Measurements from ENCODE around the gene C1orf122. TPM values are rescaled to one million over a fixed set of nuclear protein-coding genes. Genes with fewer than 3 reads are reported as not detected.
"Not testable (repeated sequence)": the region's sequence is repeated elsewhere in the genome, so short reads cannot be mapped to it uniquely, and the experiment has no call there.

The C1orf122 gene
- total RNA-seq, 2 donors from 2014 or later, result 28.3 to 51.4 TPM

DNA sequence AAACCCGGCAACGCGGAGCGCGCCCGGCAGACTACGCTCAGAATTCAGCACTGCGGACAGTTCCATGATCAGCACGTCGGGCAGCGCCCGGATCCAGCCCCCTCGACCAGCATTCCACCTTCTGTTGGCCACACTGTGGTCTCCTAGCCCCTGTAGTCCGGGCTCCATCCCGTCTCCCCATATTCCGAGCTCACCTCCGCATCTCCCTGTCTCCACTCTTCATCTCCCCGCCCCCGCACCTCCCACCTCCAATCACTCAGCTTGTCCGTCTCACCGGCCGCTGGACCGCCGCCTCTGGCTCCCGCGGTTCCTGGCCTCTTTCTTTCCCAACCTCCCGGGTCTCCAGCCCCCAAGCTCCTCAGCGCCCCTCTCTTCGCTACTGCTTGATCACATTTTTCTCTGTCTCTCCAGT is 43.2 kb upstream of the C1orf122 start:
- Histone ChIP-seq H3K9ac (ENCODE audit: low read depth in 2 of 2, low read length in 2 of 2) (no peak overlapping the region), H3K27me3 (peaks cover 37% of the 10 kb centered on the region), H3K27ac (no peak overlapping the region), H3K9me3 (no peaks in the 10 kb centered on the region), H3K4me3 (no peak overlapping the region), H3K36me3 (no peaks in the 10 kb centered on the region), H3K4me1 (peaks cover 4% of the 10 kb centered on the region)
- DNase-seq, result peak; percentile 55
- intact Hi-C loops (cut with DNase I), result no loop called here
- TF ChIP-seq, protein P1, sequence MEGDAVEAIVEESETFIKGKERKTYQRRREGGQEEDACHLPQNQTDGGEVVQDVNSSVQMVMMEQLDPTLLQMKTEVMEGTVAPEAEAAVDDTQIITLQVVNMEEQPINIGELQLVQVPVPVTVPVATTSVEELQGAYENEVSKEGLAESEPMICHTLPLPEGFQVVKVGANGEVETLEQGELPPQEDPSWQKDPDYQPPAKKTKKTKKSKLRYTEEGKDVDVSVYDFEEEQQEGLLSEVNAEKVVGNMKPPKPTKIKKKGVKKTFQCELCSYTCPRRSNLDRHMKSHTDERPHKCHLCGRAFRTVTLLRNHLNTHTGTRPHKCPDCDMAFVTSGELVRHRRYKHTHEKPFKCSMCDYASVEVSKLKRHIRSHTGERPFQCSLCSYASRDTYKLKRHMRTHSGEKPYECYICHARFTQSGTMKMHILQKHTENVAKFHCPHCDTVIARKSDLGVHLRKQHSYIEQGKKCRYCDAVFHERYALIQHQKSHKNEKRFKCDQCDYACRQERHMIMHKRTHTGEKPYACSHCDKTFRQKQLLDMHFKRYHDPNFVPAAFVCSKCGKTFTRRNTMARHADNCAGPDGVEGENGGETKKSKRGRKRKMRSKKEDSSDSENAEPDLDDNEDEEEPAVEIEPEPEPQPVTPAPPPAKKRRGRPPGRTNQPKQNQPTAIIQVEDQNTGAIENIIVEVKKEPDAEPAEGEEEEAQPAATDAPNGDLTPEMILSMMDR (IDR thresholded peaks at IDR 0.05), result no peak

DNA sequence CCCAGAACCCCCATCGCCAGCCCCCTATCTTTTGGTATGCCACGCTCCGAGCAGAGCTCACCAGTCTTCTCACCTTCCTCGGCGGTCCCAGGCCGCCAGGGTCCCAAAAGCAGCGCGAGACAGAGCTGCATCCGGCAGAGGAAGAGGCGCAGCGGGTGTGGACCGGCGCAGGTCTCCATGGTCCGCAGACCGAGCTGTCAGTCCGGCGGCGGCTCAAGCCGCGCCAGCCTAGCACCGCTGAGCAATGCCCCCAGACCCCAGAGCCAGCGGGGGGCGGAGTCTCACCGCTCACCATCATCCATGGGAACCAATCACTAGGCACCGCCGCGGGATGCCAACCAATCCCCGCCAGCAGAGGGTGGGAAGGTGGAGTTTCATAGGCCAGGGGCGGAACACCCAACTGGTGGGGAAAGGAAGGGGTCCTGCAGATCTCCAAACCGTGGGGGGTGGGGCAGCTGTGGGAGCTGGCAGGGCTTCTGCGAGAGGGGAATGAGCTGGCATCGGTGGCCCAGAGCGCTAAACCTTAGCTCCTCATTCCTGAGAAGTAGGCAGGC is 42.6 kb upstream of the C1orf122 start, which contains the start of gene EPHA10:
Gene EPHA10 (minus strand): TSS at position 233 of the 554 bp plus-strand sequence. CDS start 54 bp downstream, at position 179.
- H3K9ac ChIP-seq (ENCODE audit: low read depth in 2 of 2, low read length in 2 of 2), result no peak within 1 kb of the TSS
- TF ChIP-seq, protein P1 (IDR thresholded peaks at IDR 0.05), result no peak
- intact Hi-C loops (cut with DNase I), result no loop called here
- H3K27me3 ChIP-seq, result peaks cover 37% of the 10 kb centered on the region
- DNase-seq, result peak; percentile 17
- peaks cover 4% of the 10 kb centered on the region for H3K4me1 ChIP-seq
- no peaks in the 10 kb centered on the region for H3K9me3 ChIP-seq
- no peaks in the 10 kb centered on the region for H3K36me3 ChIP-seq
- no peak within 1 kb of the TSS for H3K4me3 ChIP-seq
- H3K27ac ChIP-seq, result no peak within 1 kb of the TSS

DNA sequence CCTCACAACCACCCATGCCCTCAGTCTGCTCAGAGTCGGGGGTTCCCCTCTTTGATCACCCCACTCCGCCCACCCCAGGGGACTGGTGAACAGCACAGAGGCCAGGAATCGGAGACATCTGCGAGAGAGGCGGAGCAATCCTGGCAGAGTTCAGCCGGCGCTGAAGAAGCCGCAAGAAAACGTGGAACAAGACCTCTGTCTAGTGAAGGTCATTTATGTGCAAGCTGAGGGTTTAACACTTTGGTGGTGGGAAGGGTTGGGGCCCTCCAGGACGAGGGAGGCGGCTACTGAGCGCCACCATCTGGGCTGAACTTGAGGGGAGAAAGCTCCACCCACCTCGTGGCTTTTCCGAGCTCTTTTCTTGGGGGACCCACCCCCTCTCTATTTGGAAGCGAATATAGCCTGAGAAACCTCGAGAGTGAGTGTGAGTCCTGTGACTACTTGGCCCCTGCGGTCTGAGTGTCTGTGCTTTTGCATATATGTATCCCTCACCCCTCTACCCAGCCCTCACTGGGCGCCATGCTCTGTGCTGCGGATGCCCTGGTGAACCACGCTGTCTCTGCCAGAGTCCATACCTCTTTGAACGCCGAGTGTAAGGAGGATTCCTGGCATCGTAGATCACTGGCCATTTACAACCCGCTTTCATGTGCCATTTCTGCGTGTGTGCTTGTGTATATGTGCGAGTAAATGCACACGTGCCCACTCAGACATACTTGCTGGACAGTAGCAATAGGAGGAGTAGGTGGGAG is 41.5 kb upstream of the C1orf122 start:
- H3K27ac ChIP-seq, result no peak overlapping the region
- H3K4me3 ChIP-seq, result no peak overlapping the region
- no peaks in the 10 kb centered on the region for H3K9me3 ChIP-seq
- peaks cover 37% of the 10 kb centered on the region for H3K27me3 ChIP-seq
- intact Hi-C loops (cut with DNase I), result no loop called here
- peaks cover 4% of the 10 kb centered on the region for H3K4me1 ChIP-seq
- DNase-seq, result no peak
- TF ChIP-seq, protein P1 (IDR thresholded peaks at IDR 0.05), result no peak
- H3K36me3 ChIP-seq, result no peaks in the 10 kb centered on the region
- H3K9ac ChIP-seq (ENCODE audit: low read depth in 2 of 2, low read length in 2 of 2), result no peak overlapping the region

DNA sequence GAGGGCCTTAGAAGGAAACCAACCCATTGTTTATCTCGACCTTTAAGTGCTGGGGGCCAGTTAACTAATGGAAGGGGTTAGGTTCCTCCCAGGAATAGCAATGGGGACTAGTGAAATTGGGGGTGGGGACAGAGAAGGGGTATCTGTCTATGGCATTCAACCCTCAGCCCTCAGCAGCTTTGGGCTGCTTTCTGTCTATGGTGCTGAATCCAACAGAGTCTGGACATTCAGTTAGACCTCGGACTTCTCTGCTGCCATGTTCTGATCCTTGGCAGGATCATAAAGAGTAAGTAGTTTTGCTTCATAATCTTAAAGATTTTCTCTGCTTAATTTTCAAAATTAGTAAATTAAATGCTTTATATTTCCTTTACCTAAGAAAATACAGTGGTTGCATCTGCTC is 40.1 kb upstream of the C1orf122 start:
- Histone ChIP-seq H3K9ac (ENCODE audit: low read depth in 2 of 2, low read length in 2 of 2) (no peak overlapping the region), H3K36me3 (no peaks in the 10 kb centered on the region), H3K4me3 (no peak overlapping the region), H3K4me1 (peaks cover 4% of the 10 kb centered on the region), H3K9me3 (no peaks in the 10 kb centered on the region), H3K27ac (no peak overlapping the region), H3K27me3 (peaks cover 37% of the 10 kb centered on the region)
- TF ChIP-seq, protein P1 (IDR thresholded peaks at IDR 0.05), result no peak
- DNase-seq, result no peak
- intact Hi-C loops (cut with DNase I), result no loop called here

DNA sequence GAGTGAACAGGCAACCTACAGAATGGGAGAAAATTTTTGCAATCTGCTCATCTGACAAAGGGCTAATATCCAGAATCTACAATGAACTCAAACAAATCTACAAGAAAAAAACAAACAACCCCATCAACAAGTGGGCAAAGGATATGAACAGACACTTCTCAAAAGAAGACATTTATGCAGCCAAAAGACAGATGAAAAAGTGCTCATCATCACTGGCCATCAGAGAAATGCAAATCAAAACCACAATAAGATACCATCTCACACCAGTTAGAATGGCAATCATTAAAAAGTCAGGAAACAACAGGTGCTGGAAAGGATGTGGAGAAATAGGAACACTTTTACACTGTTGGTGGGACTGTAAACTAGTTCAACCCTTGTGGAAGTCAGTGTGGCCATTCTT is 36.1 kb upstream of the C1orf122 start:
- H3K27me3 ChIP-seq; H3K27ac ChIP-seq; H3K9ac ChIP-seq (ENCODE audit: low read depth in 2 of 2, low read length in 2 of 2); H3K9me3 ChIP-seq; intact Hi-C loops (cut with DNase I); DNase-seq; H3K4me1 ChIP-seq; H3K4me3 ChIP-seq; H3K36me3 ChIP-seq: not testable (repeated sequence)

DNA sequence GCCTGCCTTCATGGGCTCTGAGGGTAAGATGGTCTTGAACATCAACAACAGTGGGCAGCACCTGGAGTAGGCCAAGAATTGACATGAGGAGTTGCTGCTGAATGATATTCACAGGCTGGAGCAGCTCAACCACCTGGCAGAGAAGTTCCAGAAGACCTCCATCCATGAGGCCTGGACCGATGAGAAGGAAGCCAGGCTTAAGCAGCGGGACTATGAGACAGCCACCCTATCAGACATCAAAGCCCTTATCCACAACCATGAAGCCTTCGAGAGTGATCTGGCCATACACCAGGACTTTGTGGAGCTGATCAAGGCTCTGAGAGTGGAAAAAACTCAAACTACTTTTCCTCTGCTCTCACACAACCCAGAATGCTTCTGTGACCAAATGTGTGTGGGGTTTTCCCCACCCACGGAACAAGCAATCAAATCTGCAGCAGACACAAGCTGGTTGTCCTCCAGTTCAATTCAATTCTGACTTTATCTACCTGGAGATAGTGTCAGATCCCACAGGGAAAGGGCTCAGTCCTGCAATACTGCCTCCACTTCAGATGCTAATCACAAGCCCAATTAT is 30.6 kb upstream of the C1orf122 start:
- Histone ChIP-seq H3K27ac (no peak overlapping the region), H3K36me3 (no peaks in the 10 kb centered on the region), H3K9ac (ENCODE audit: low read depth in 2 of 2, low read length in 2 of 2) (no peak overlapping the region), H3K4me3 (no peak overlapping the region), H3K4me1 (no peaks in the 10 kb centered on the region), H3K9me3 (no peaks in the 10 kb centered on the region), H3K27me3 (no peaks in the 10 kb centered on the region)
- TF ChIP-seq, protein P1 (IDR thresholded peaks at IDR 0.05), result no peak
- no peak for DNase-seq
- intact Hi-C loops (cut with DNase I), result no loop called here

Data from colonic mucosa (tissue), 4 donors.